Measurements from ENCODE around the gene KMT2C. TPM values are rescaled to one million over a fixed set of nuclear protein-coding genes. Genes with fewer than 3 reads are reported as not detected.

KMT2C gene
- total RNA-seq, 1 donor: 39.7 TPM

GRCh38 chr7:152095771-152096170, 340.0 kb downstream of the KMT2C start:
- H3K4me3 ChIP-seq (ENCODE audit: low read depth, low read length): no peak overlapping the region
- TF ChIP-seq CTCF (IDR thresholded peaks at IDR 0.05; ENCODE audit: insufficient read depth, low read depth, low read length): no peak
- no peak for DNase-seq (ENCODE audit: low read depth)

GRCh38 chr7:152093717-152094116, 342.1 kb downstream of the KMT2C start:
- TF ChIP-seq CTCF (IDR thresholded peaks at IDR 0.05; ENCODE audit: insufficient read depth, low read depth, low read length): no peak
- peak; percentile 12 for DNase-seq (ENCODE audit: low read depth)
- no peak overlapping the region for H3K4me3 ChIP-seq (ENCODE audit: low read depth, low read length)

- no peak for TF ChIP-seq CTCF (IDR thresholded peaks at IDR 0.05; ENCODE audit: insufficient read depth, low read depth, low read length)
- DNase-seq (ENCODE audit: low read depth): no peak
- no peak overlapping the region for H3K4me3 ChIP-seq (ENCODE audit: low read depth, low read length)
These were observed 345.1 kb downstream of the KMT2C start for GRCh38 chr7:152090747-152091146.

- no peak overlapping the region for H3K4me3 ChIP-seq (ENCODE audit: low read depth, low read length)
These were observed 346.6 kb downstream of the KMT2C start for GRCh38 chr7:152089183-152089582.

GRCh38 chr7:152086513-152086912, 349.3 kb downstream of the KMT2C start:
- H3K4me3 ChIP-seq (ENCODE audit: low read depth, low read length): no peak overlapping the region
- DNase-seq (ENCODE audit: low read depth): no peak
- TF ChIP-seq CTCF (IDR thresholded peaks at IDR 0.05; ENCODE audit: insufficient read depth, low read depth, low read length): no peak

More at GRCh38 chr7:152089183-152089582, 346.6 kb downstream of the KMT2C start:
- DNase-seq (ENCODE audit: low read depth): no peak
- TF ChIP-seq CTCF (IDR thresholded peaks at IDR 0.05; ENCODE audit: insufficient read depth, low read depth, low read length): no peak

DNA sequence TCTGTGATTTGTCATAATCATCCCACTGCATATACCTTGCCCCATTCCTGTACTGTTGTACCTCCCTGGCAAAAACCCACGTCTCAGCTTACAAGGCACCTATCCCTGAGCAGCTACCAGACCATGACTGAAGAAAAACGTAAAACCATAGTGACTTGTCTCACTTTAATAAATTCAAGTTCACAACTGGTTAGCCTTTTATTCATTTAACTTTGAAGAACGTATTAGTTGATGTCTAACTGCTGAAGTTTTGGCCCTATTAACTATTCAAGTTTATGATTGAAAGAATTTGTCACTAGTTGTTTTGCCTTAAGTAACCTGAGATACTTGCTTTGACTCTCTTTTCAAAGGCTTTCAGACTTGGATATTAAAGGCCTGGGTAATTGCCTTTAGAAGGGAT, 350.7 kb downstream of the KMT2C start:
- H3K4me3 ChIP-seq (ENCODE audit: low read depth, low read length): no peak overlapping the region
- no peak for TF ChIP-seq CTCF (IDR thresholded peaks at IDR 0.05; ENCODE audit: insufficient read depth, low read depth, low read length)
- no peak for DNase-seq (ENCODE audit: low read depth)

Small RNAs within 50 kb of the gene (small RNA-seq; reads per million reads assigned to genes)
- not detected for gene AC104692.1
- not detected for gene AC104692.2
- not detected for gene RF00019

Other genes with a start within 250 kb of the KMT2C start
- 2.6 and 3.5 TPM in 2 replicates for gene XRCC2, start 240.1 kb upstream of the KMT2C start, total RNA-seq